H1 (cell line): ENCODE results near the gene GZMM. TPM values are rescaled to one million over a fixed set of nuclear protein-coding genes. Genes with fewer than 3 reads are reported as not detected.
A peak's percentile ranks its signal among the peaks of the same experiment; 100 is the strongest.

Source experiments
- CTCF ChIA-PET: fragments of 300-600 bp; sonication (Branson Sonifier 250); formaldehyde crosslinking; loops from one replicate; lab custom pipeline; 2021; ENCODE audit not compliant: partially characterized antibody; lab: Charles Lee
- POLR2A ChIA-PET: fragments of 300-600 bp; sonication (Branson Sonifier 250); formaldehyde crosslinking; loops from one replicate; lab custom pipeline; 2021; ENCODE audit warnings: inconsistent platforms; ENCODE audit not compliant: partially characterized antibody; lab: Charles Lee
- DNase-seq, 2 experiments: peaks; one replicate each; pipeline versions ENCODE4 v3.0.0 to v3.0.0-alpha.2; 2010 to 2022; ENCODE audit warnings: low spot score in 2 of 2, low read depth in 1 of 2, mixed read lengths in 1 of 2
- FAIRE-seq: peaks from 2 replicates; lab custom pipeline; 2011; peaks lifted over from hg19 to GRCh38; lab: Jason Lieb, UNC
- H2AFZ ChIP-seq: 2 replicates; pipeline ENCODE4 v1.8.1; 2012; ENCODE audit warnings: low read length, inconsistent platforms
- H2AK5ac ChIP-seq: 2 replicates; pipeline ENCODE4 v1.6.1; 2013; ENCODE audit warnings: low read depth, low read length
- H2BK120ac ChIP-seq: replicated peaks from 2 replicates; pipeline ENCODE3; 2013; ENCODE audit warnings: low read depth, low read length, inconsistent platforms
- H2BK12ac ChIP-seq: 2 replicates; pipeline ENCODE4 v1.6.1; 2013; ENCODE audit warnings: low read depth, low read length
- H2BK15ac ChIP-seq: 2 replicates; pipeline ENCODE4 v1.6.1; 2013; ENCODE audit warnings: low read length
- H2BK20ac ChIP-seq: 2 replicates; pipeline ENCODE4 v1.6.1; 2013; ENCODE audit warnings: low read length
- H2BK5ac ChIP-seq: 2 replicates; pipeline ENCODE4 v1.6.1; 2013; ENCODE audit warnings: low read depth, low read length
- H3K14ac ChIP-seq: 2 replicates; pipeline ENCODE4 v1.6.1; 2013; ENCODE audit warnings: inconsistent platforms; ENCODE audit not compliant: insufficient read length
- H3K18ac ChIP-seq: 2 replicates; pipeline ENCODE4 v1.6.1; 2013; ENCODE audit warnings: low read length; ENCODE audit errors: extremely low read depth
- H3K23ac ChIP-seq: 2 replicates; pipeline ENCODE4 v1.6.1; 2013; ENCODE audit warnings: inconsistent platforms; ENCODE audit not compliant: insufficient read length
- H3K23me2 ChIP-seq: 2 replicates; pipeline ENCODE4 v1.6.1; 2013; ENCODE audit warnings: low read depth, low read length
- H3K27ac ChIP-seq: 2 replicates; pipeline ENCODE4 v1.6.1; 2011; ENCODE audit warnings: low read depth, low read length, inconsistent platforms
- H3K27me3 ChIP-seq, 4 experiments: replicated peaks in 1 of 4; 1 replicate in 1 of 4; 2 replicates in 3 of 4; pipeline versions ENCODE4 v1.6.1 to v1.8.1; 2011 to 2013; ENCODE audit warnings: low read length in 3 of 4, mild to moderate bottlenecking in 3 of 4, inconsistent platforms in 2 of 4, mixed read lengths in 2 of 4, moderate library complexity in 1 of 4; ENCODE audit not compliant: control insufficient read depth in 3 of 4, insufficient read depth in 3 of 4; ENCODE audit errors: extremely low read depth in 1 of 4
- H3K36me3 ChIP-seq, 4 experiments: 2 replicates each; pipeline versions ENCODE4 v1.6.1 to v1.8.1; 2011 to 2013; ENCODE audit warnings: mild to moderate bottlenecking in 4 of 4, low read length in 3 of 4, moderate library complexity in 2 of 4, control low read depth in 1 of 4, inconsistent platforms in 1 of 4; ENCODE audit not compliant: insufficient read depth in 4 of 4, control insufficient read depth in 2 of 4
- H3K4ac ChIP-seq: replicated peaks from 2 replicates; pipeline ENCODE3; 2013; ENCODE audit warnings: low read length, low read depth, mixed read lengths, inconsistent platforms; ENCODE audit not compliant: insufficient read length
- H3K4me1 ChIP-seq, 4 experiments: replicated peaks in 1 of 4; 1 replicate in 1 of 4; 2 replicates in 3 of 4; pipeline versions ENCODE4 v1.6.1 to v1.8.1; 2011 to 2013; ENCODE audit warnings: low read length in 3 of 4, inconsistent platforms in 2 of 4, mixed read lengths in 1 of 4; ENCODE audit not compliant: insufficient read depth in 4 of 4, control insufficient read depth in 3 of 4
- H3K4me2 ChIP-seq, 2 experiments: 2 replicates each; pipeline versions ENCODE4 v1.6.1 to v1.8.1; 2011 to 2013; ENCODE audit warnings: low read depth in 2 of 2, low read length in 2 of 2, control low read depth in 1 of 2, inconsistent platforms in 1 of 2, mild to moderate bottlenecking in 1 of 2; ENCODE audit not compliant: insufficient read depth in 1 of 2
- H3K4me3 ChIP-seq, 4 experiments: fragments of 200-600, 300-600 bp in 1 of 4; sonication (generic), shearing (Covaris generic), sonication (Bioruptor Twin) in 1 of 4; 2 replicates each; pipeline versions ENCODE4 v1.5.1 to v1.8.1; 2011 to 2016; ENCODE audit warnings: low read length in 4 of 4, low read depth in 3 of 4, control low read depth in 2 of 4, inconsistent platforms in 2 of 4, mild to moderate bottlenecking in 2 of 4, mixed read lengths in 1 of 4, moderate library complexity in 1 of 4; ENCODE audit not compliant: insufficient read depth in 2 of 4; ENCODE audit errors: extremely low read depth in 1 of 4
- H3K56ac ChIP-seq: replicated peaks from 2 replicates; pipeline ENCODE3; 2013; ENCODE audit warnings: low read depth, mild to moderate bottlenecking, mixed read lengths, low read length, inconsistent platforms; ENCODE audit not compliant: insufficient read length
- H3K79me1 ChIP-seq: 2 replicates; pipeline ENCODE4 v1.6.1; 2013; ENCODE audit warnings: low read depth, low read length, control low read depth
- H3K79me2 ChIP-seq, 2 experiments: 2 replicates each; pipeline versions ENCODE4 v1.6.1 to v1.8.1; 2012 to 2013; ENCODE audit warnings: low read length in 2 of 2, mild to moderate bottlenecking in 2 of 2, inconsistent platforms in 1 of 2; ENCODE audit not compliant: insufficient read depth in 2 of 2, control insufficient read depth in 1 of 2
- H3K9ac ChIP-seq, 4 experiments: replicated peaks in 1 of 4; 1 replicate in 1 of 4; 2 replicates in 3 of 4; pipeline versions ENCODE4 v1.6.1 to v1.8.1; 2011 to 2013; ENCODE audit warnings: low read depth in 3 of 4, low read length in 3 of 4, control low read depth in 2 of 4, mild to moderate bottlenecking in 2 of 4, moderate library complexity in 2 of 4, inconsistent platforms in 1 of 4; ENCODE audit errors: extremely low read depth in 1 of 4
- H3K9me3 ChIP-seq, 2 experiments: 2 replicates each; pipeline versions ENCODE4 v1.6.1 to v1.8.1; 2012 to 2013; ENCODE audit warnings: mild to moderate bottlenecking in 2 of 2, moderate library complexity in 2 of 2, control low read depth in 1 of 2, inconsistent platforms in 1 of 2, low read depth in 1 of 2, low read length in 1 of 2, mixed read lengths in 1 of 2; ENCODE audit not compliant: insufficient read depth in 2 of 2
- H4K20me1 ChIP-seq, 2 experiments: replicated peaks in 1 of 2; 2 replicates each; pipeline versions ENCODE3 to v1.8.1; 2011 to 2013; ENCODE audit warnings: inconsistent platforms in 2 of 2, low read length in 2 of 2, mild to moderate bottlenecking in 1 of 2; ENCODE audit not compliant: insufficient read depth in 2 of 2, control insufficient read depth in 1 of 2
- H4K5ac ChIP-seq: 2 replicates; pipeline ENCODE4 v1.6.1; 2013; ENCODE audit warnings: low read length, low read depth, mixed read lengths, inconsistent platforms; ENCODE audit not compliant: insufficient read length
- H4K8ac ChIP-seq: 2 replicates; pipeline ENCODE4 v1.8.0; 2013; ENCODE audit warnings: mild to moderate bottlenecking, moderate library complexity, low read length, inconsistent platforms; ENCODE audit not compliant: insufficient read depth; ENCODE audit errors: extremely low read depth
- H4K91ac ChIP-seq: replicated peaks from 2 replicates; pipeline ENCODE3; 2013; ENCODE audit warnings: low read length, mixed read lengths, inconsistent platforms; ENCODE audit not compliant: insufficient read length
- CTCF ChIP-seq, 3 experiments: IDR thresholded peaks; 1 replicate in 2 of 3; 2 replicates in 1 of 3; pipeline versions ENCODE4 v1.5.1 to v1.6.1; 2011; ENCODE audit warnings: low read length in 3 of 3, mild to moderate bottlenecking in 3 of 3, inconsistent platforms in 2 of 3, low read depth in 1 of 3, moderate library complexity in 1 of 3; ENCODE audit not compliant: insufficient read depth in 1 of 3; ENCODE audit errors: control extremely low read depth in 1 of 3
- HDAC2 ChIP-seq, 2 experiments: fragments of 300-600 bp in 1 of 2; sonication (generic) in 1 of 2; IDR thresholded peaks; 2 replicates each; pipeline ENCODE4 v1.6.1; 2011 to 2012; ENCODE audit warnings: low read depth in 2 of 2, low read length in 2 of 2, mild to moderate bottlenecking in 2 of 2, moderate library complexity in 2 of 2, borderline replicate concordance in 1 of 2, inconsistent platforms in 1 of 2
- KDM1A ChIP-seq: fragments of 200-600, 300-600 bp; sonication (generic); IDR thresholded peaks from 2 replicates; pipeline ENCODE4 v1.7.1; 2016; ENCODE audit warnings: mild to moderate bottlenecking, low read length, borderline replicate concordance
- RAD21 ChIP-seq, 2 experiments: IDR thresholded peaks in 1 of 2; conservative IDR thresholded peaks in 1 of 2; 2 replicates each; pipeline ENCODE4 v1.6.1; 2011; ENCODE audit warnings: low read depth in 2 of 2, low read length in 2 of 2, improper control_type of control experiment in 1 of 2, inconsistent platforms in 1 of 2, mild to moderate bottlenecking in 1 of 2, moderate library complexity in 1 of 2
- RFX5 ChIP-seq: IDR thresholded peaks from 2 replicates; pipeline ENCODE4 v1.6.1; 2011; ENCODE audit warnings: low read depth, low read length, improper control_type of control experiment, borderline replicate concordance
- SAP30 ChIP-seq: fragments of 300-600 bp; sonication (generic); IDR thresholded peaks from 2 replicates; pipeline ENCODE4 v1.7.1; 2012; ENCODE audit warnings: low read length, moderate library complexity, mild to moderate bottlenecking, inconsistent platforms; ENCODE audit not compliant: insufficient read depth, insufficient replicate concordance
- TBP ChIP-seq: IDR thresholded peaks from 2 replicates; pipeline ENCODE4 v1.6.1; 2011; ENCODE audit warnings: low read depth, low read length, improper control_type of control experiment
- WGBS, 2 experiments: shearing (Covaris generic) in 1 of 2; methylation state at CpG; one replicate each; pipeline versions ENCODE4 v1.1.6 to v1.1.7; 2013 to 2015; ENCODE audit warnings: low lambda C conversion rate in 2 of 2, mixed read lengths in 2 of 2, inconsistent platforms in 1 of 2, low coverage in 1 of 2, missing lambda C conversion rate in 1 of 2; ENCODE audit not compliant: insufficient replicate concordance in 2 of 2, insufficient coverage in 1 of 2, insufficient read length in 1 of 2; ENCODE audit errors: extremely low coverage in 1 of 2, missing lambda C conversion rate in 1 of 2; 5-methylcytosine and 5-hydroxymethylcytosine counted together
- polyA plus RNA-seq, 7 experiments: library from polyadenylated mRNA; depleted of rRNA in 3 of 7; stranded (reverse) in 5 of 7; unstranded in 2 of 7; fragments of >200 nt in 5 of 7; fragments of 200-250 nt in 2 of 7; gene quantifications; 1 replicate in 5 of 7; 2 replicates in 1 of 7; 4 replicates in 1 of 7; pipeline versions ENCODE4 v1.2.1 to v1.2.3, GENCODE V29; 2011 to 2013; ENCODE audit warnings: missing spikeins in 2 of 7, mixed read lengths in 2 of 7
- total RNA-seq: library from RNA; stranded (reverse); fragmentation: NEBNext Ultra II Directional; extraction: Animal tissue kit (Norgen Biotek cat#: 25700); gene quantifications from 2 replicates; pipeline ENCODE4 v1.2.1, GENCODE V29; 2021

GZMM gene
- total and polyA plus RNA-seq, 2 of the 8 experiments (the other 6 are each of a cell fraction or from before 2014, with no cell fraction given): 0.09 to 0.32 TPM

DNA sequence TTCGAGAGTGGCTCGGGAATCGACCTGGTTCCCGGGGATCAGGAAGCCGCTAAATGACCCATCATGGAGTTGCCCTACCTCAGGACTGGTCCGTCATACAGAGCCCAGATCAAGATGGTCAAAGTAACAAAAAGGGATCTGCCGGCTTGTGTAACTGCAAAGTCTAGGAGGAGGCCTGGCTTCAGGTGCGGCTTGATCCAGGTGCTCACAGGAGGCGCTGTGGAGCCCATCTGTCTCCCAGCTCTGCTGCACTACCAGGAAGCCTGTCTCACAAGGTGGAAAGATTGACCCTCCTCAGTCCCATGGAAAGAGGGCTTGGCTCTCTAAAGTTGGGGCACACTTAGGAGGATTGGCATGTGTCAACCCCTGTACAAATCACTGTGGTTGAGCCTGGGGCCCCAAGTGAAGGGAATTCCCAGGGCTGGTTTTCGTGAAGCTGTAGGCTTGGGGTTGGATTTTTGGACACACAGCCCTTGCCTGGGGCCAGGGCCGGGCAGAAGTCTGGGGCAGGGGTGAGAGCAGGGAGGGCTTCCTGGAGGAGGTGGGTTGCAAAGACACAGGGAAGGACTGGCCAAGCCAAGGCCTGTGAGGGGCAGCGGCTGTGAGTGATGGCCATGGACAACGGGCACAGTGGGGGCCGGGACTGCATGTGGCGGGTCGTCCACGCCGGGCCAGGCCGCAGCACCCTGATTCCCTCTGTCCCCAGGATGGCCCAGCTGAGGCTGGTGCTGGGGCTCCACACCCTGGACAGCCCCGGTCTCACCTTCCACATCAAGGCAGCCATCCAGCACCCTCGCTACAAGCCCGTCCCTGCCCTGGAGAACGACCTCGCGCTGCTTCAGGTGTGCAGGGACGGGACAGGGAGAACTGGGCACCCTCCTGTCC lies 4.2 kb downstream of the GZMM start:
- H3K27me3 ChIP-seq: no peaks in the 10 kb centered on the region
- peaks cover 0 to 3% (median under 1%) of the 10 kb centered on the region in 4 experiments; a peak in 3 of 7 replicates for H3K4me1 ChIP-seq
- no peak overlapping the region for H2AK5ac ChIP-seq
- H3K56ac ChIP-seq: no peak overlapping the region
- no peak overlapping the region for H3K4me3 ChIP-seq
- no peak overlapping the region for H4K5ac ChIP-seq
- H4K91ac ChIP-seq: no peak overlapping the region
- no peak overlapping the region for H4K8ac ChIP-seq
- no peak overlapping the region for H2AFZ ChIP-seq
- peaks cover 2 to 8% of the 10 kb centered on the region in 2 experiments for H4K20me1 ChIP-seq
- H2BK5ac ChIP-seq: no peak overlapping the region; the same call in 1 of the 2 replicates
- H2BK12ac ChIP-seq: peak overlapping the region; percentile 27; the same call in 1 of the 2 replicates
- H3K36me3 ChIP-seq: no peaks in the 10 kb centered on the region
- no peak overlapping the region for H3K23ac ChIP-seq
- H3K79me2 ChIP-seq: no peaks in the 10 kb centered on the region
- FAIRE-seq (no peak), DNase-seq (no peak)
- H3K79me1 ChIP-seq: no peaks in the 10 kb centered on the region
- H2BK120ac ChIP-seq: no peak overlapping the region
- no peak overlapping the region for H3K4me2 ChIP-seq
- CTCF ChIA-PET: no interaction called here
- no peak overlapping the region for H3K27ac ChIP-seq
- no peak overlapping the region for H3K4ac ChIP-seq
- H3K23me2 ChIP-seq: peaks cover 3% of the 10 kb centered on the region; the same call in 1 of the 2 replicates
- H2BK20ac ChIP-seq: no peak overlapping the region
- 88% methylated on average over 26 of the region's 26 CpGs; no CpG with 5 or more reads in 1 of the 2 experiments for WGBS, 2 experiments
- TF ChIP-seq CTCF (IDR thresholded peaks at IDR 0.05; ENCODE audit: control extremely low read depth in 1 of 3, insufficient read depth in 1 of 3, low read depth in 1 of 3, low read length in 3 of 3) (peak in 2 of 3 experiments; percentile 9 to 22; a peak in 2 of 4 replicates), RFX5 (no peak), KDM1A (peak; percentile 83; the same call in 1 of the 2 replicates), RAD21 (IDR thresholded peaks at IDR 0.05 in 1 of 2, conservative IDR thresholded peaks at IDR 0.05 in 1 of 2; ENCODE audit: low read depth in 2 of 2, low read length in 2 of 2) (no peak), TBP (no peak), SAP30 (no peak), HDAC2 (IDR thresholded peaks at IDR 0.05; ENCODE audit: borderline replicate concordance in 1 of 2, low read depth in 2 of 2, low read length in 2 of 2) (peak in 1 of 2 experiments; percentile 73; a peak in 1 of 4 replicates)
- TF ChIP-seq, all 59 proteins: peak for 3
- Histone ChIP-seq H3K18ac (no peak overlapping the region), H3K14ac (no peak overlapping the region), H3K9ac (no peak overlapping the region; a peak in 1 of 7 replicates), H2BK15ac (no peak overlapping the region; the same call in 1 of the 2 replicates), H3K9me3 (no peaks in the 10 kb centered on the region)
- POLR2A ChIA-PET: interaction anchor here (0.6 to 7.3 kb wide), 9 partner anchors 9 to 44 kb away, joined by 3 to 40 read pairs (median 5); partner anchors contain the start of gene CDC34
